GM23338 (cell line): Measurements from ENCODE around the gene HSP90AB1. TPM values are rescaled to one million over a fixed set of nuclear protein-coding genes. Genes with fewer than 3 reads are reported as not detected.

Experiments
- ATAC-seq: fragments of 200-7000 bp; cut with Tn5 transposase; 3 replicates; pipeline ENCODE4 v1.9.1; 2020
- DNase-seq: peaks from one replicate; pipeline ENCODE4 v3.0.0-alpha.2; 2015; ENCODE audit warnings: low spot score
- H2AFZ ChIP-seq: fragments of 200-600 bp; sonication (generic); 2 replicates; pipeline ENCODE4 v1.8.0; 2016; ENCODE audit warnings: antibody characterized with exemption, mild to moderate bottlenecking, moderate library complexity
- H3F3A ChIP-seq: fragments of 200-600 bp; sonication (generic); replicated peaks from 2 replicates; pipeline ENCODE4 v1.8.0; 2017; ENCODE audit warnings: antibody characterized with exemption, mixed run types, low read depth
- H3K27ac ChIP-seq: fragments of 200-600 bp; sonication (generic); 2 replicates; pipeline ENCODE4 v1.6.1; 2016; ENCODE audit warnings: low read depth
- H3K27me3 ChIP-seq: fragments of 200-600 bp; sonication (generic); 2 replicates; pipeline ENCODE4 v1.8.0; 2016; ENCODE audit warnings: mild to moderate bottlenecking, mixed run types, moderate library complexity; ENCODE audit not compliant: insufficient read depth
- H3K36me3 ChIP-seq: fragments of 200-600 bp; sonication (generic); 2 replicates; pipeline ENCODE4 v1.8.0; 2016; ENCODE audit warnings: mild to moderate bottlenecking; ENCODE audit not compliant: insufficient read depth
- H3K4me1 ChIP-seq: fragments of 200-600 bp; sonication (generic); 2 replicates; pipeline ENCODE4 v1.8.0; 2016; ENCODE audit warnings: mild to moderate bottlenecking, moderate library complexity; ENCODE audit not compliant: insufficient read depth
- H3K4me2 ChIP-seq: fragments of 200-600 bp; sonication (generic); 2 replicates; pipeline ENCODE4 v1.7.1; 2017; ENCODE audit warnings: mixed run types
- H3K4me3 ChIP-seq: fragments of 200-600 bp; sonication (generic); 2 replicates; pipeline ENCODE4 v1.6.1; 2016; ENCODE audit warnings: mixed run types
- H3K79me2 ChIP-seq: fragments of 200-600 bp; sonication (generic); replicated peaks from 2 replicates; pipeline ENCODE4 v1.8.0; 2017; ENCODE audit warnings: mild to moderate bottlenecking; ENCODE audit not compliant: insufficient read depth
- H3K9me2 ChIP-seq: fragments of 200-600 bp; sonication (generic); 2 replicates; pipeline ENCODE4 v1.8.0; 2017; ENCODE audit not compliant: insufficient read depth
- H4K20me1 ChIP-seq: fragments of 200-600 bp; sonication (generic); replicated peaks from 2 replicates; pipeline ENCODE4 v1.8.0; 2017; ENCODE audit warnings: mild to moderate bottlenecking; ENCODE audit not compliant: insufficient read depth
- H3K27ac Mint-ChIP-seq: 2 replicates; pipeline ENCODE4 v1.8.0; 2020; ENCODE audit warnings: inconsistent platforms, mild to moderate bottlenecking, moderate library complexity, mixed read lengths
- H3K27me3 Mint-ChIP-seq: 3 replicates; pipeline ENCODE4 v1.8.0; 2022; ENCODE audit warnings: low read depth, mild to moderate bottlenecking, moderate library complexity, mixed read lengths, inconsistent platforms; ENCODE audit not compliant: insufficient read depth, poor library complexity
- H3K36me3 Mint-ChIP-seq: 3 replicates; pipeline ENCODE4 v1.8.0; 2021; ENCODE audit warnings: low read depth, mild to moderate bottlenecking, inconsistent platforms, moderate library complexity, mixed read lengths
- H3K4me1 Mint-ChIP-seq: 3 replicates; pipeline ENCODE4 v1.8.0; 2020; ENCODE audit warnings: mild to moderate bottlenecking, inconsistent platforms, mixed read lengths
- H3K4me3 Mint-ChIP-seq: 3 replicates; pipeline ENCODE4 v1.8.0; 2021; ENCODE audit warnings: moderate library complexity, mild to moderate bottlenecking, inconsistent platforms, mixed read lengths
- H3K9me3 Mint-ChIP-seq: 3 replicates; pipeline ENCODE4 v1.8.0; 2020; ENCODE audit warnings: moderate library complexity, mild to moderate bottlenecking, inconsistent platforms, mixed read lengths
- CREB1 ChIP-seq: fragments of 250-450 bp; sonication (Bioruptor Pico); IDR thresholded peaks from 2 replicates; pipeline ENCODE4 v1.5.0; 2020; ENCODE audit warnings: low read depth, mild to moderate bottlenecking, moderate library complexity
- CTCF ChIP-seq, 2 experiments: fragments of 200-600 bp in 1 of 2; sonication (generic) in 1 of 2; conservative IDR thresholded peaks; 2 replicates each; pipeline versions ENCODE4 v1.5.1 to v1.6.1; 2016 to 2017; ENCODE audit warnings: antibody characterized with exemption in 2 of 2, low read depth in 2 of 2, mild to moderate bottlenecking in 2 of 2, moderate library complexity in 1 of 2
- EZH2 ChIP-seq: fragments of 200-600 bp; sonication (generic); IDR thresholded peaks from one replicate; pipeline ENCODE4 v1.8.0; 2017; ENCODE audit warnings: antibody characterized with exemption, mild to moderate bottlenecking, low read depth; ENCODE audit not compliant: unreplicated experiment
- NANOG ChIP-seq: IDR thresholded peaks from 2 replicates; pipeline ENCODE4 v1.6.1; 2016; ENCODE audit warnings: antibody characterized with exemption, borderline replicate concordance
- POLR2AphosphoS5 ChIP-seq: IDR thresholded peaks from 2 replicates; pipeline ENCODE4 v1.6.1; 2016; ENCODE audit warnings: antibody characterized with exemption, low read depth
- REST ChIP-seq: IDR thresholded peaks from one replicate; pipeline ENCODE4 v1.6.1; 2018; ENCODE audit warnings: antibody characterized with exemption; ENCODE audit not compliant: unreplicated experiment
- ZNF114 ChIP-seq: fragments of 250-450 bp; sonication (Bioruptor Pico); IDR thresholded peaks from 2 replicates; pipeline ENCODE4 v1.5.0; 2020; ENCODE audit warnings: mild to moderate bottlenecking, moderate library complexity
- ZNF331 ChIP-seq: fragments of 250-450 bp; sonication (Bioruptor Pico); IDR thresholded peaks from 2 replicates; pipeline ENCODE4 v1.5.0; 2020; ENCODE audit warnings: low read depth, mild to moderate bottlenecking, moderate library complexity
- polyA plus RNA-seq: library from polyadenylated mRNA; unstranded; fragments of >200 nt; fragmentation: Nextera tagmentation; extraction: Ambion mirVana; gene quantifications from 2 replicates; pipeline ENCODE4 v1.2.1, GENCODE V29; 2016
- total RNA-seq: library from RNA; depleted of rRNA; stranded (reverse); fragments of >200 nt; shearing (Covaris generic); gene quantifications from 2 replicates; pipeline ENCODE4 v1.2.3, GENCODE V29; 2014

The HSP90AB1 gene
- total and polyA plus RNA-seq, 2 experiments from 2014 or later: 1,425 to 2,361 TPM

GRCh38 chr6:44275749-44276648 lies 29.1 kb downstream of the HSP90AB1 start:
- Mint-ChIP-seq H3K9me3 (no peaks in the 10 kb centered on the region), H3K4me1 (peaks cover 17% of the 10 kb centered on the region), H3K4me3 (no peak overlapping the region), H3K36me3 (peaks cover 6% of the 10 kb centered on the region; the same call in 2 of the 3 replicates), H3K27me3 (peaks cover 31% of the 10 kb centered on the region), H3K27ac (no peak overlapping the region)
- Histone ChIP-seq H2AFZ (peak overlapping the region; percentile 56; the same call in 1 of the 2 replicates), H4K20me1 (no peaks in the 10 kb centered on the region), H3F3A (0 out of 2 replicates have a peak, but pooled peaks cover 13% of the 10 kb centered on the region), H3K9me2 (no peaks in the 10 kb centered on the region), H3K4me3 (peak overlapping the region; percentile 42; the same call in 1 of the 2 replicates), H3K4me2 (peak overlapping the region; percentile 71), H3K4me1 (no peaks in the 10 kb centered on the region; the same call in 1 of the 2 replicates), H3K27me3 (peaks cover 35% of the 10 kb centered on the region), H3K36me3 (no peaks in the 10 kb centered on the region), H3K27ac (no peak overlapping the region), H3K79me2 (no peaks in the 10 kb centered on the region)
- peak; percentile 67 for ATAC-seq
- peak; percentile 72 for DNase-seq
- TF ChIP-seq CREB1 (no peak), EZH2 (no peak)

- Mint-ChIP-seq H3K36me3 (peaks cover 6% of the 10 kb centered on the region; the same call in 2 of the 3 replicates), H3K27me3 (peaks cover 30% of the 10 kb centered on the region), H3K9me3 (no peaks in the 10 kb centered on the region), H3K4me1 (peaks cover 9% of the 10 kb centered on the region), H3K4me3 (0 out of 3 replicates have a peak overlapping the region, but pooled peaks have one; percentile 20), H3K27ac (no peak overlapping the region)
- no peaks in the 10 kb centered on the region for H4K20me1 ChIP-seq
- no peaks in the 10 kb centered on the region for H3K4me1 ChIP-seq
- H3K27me3 ChIP-seq: peaks cover 35% of the 10 kb centered on the region
- H3K27ac ChIP-seq: no peak overlapping the region
- H3K9me2 ChIP-seq: no peaks in the 10 kb centered on the region
- ATAC-seq: no peak
- peak overlapping the region; percentile 71; the same call in 1 of the 2 replicates for H3K4me2 ChIP-seq
- peak overlapping the region; percentile 42; the same call in 1 of the 2 replicates for H3K4me3 ChIP-seq
- H3K36me3 ChIP-seq: no peaks in the 10 kb centered on the region
- H2AFZ ChIP-seq: no peak overlapping the region
- 0 out of 2 replicates have a peak, but pooled peaks cover 8% of the 10 kb centered on the region for H3F3A ChIP-seq
- H3K79me2 ChIP-seq: no peaks in the 10 kb centered on the region
- DNase-seq: no peak
- no peak for TF ChIP-seq ZNF331 (CRISPR knock-in tag)
- TF ChIP-seq POLR2AphosphoS5: no peak
- TF ChIP-seq REST: no peak
- no peak for TF ChIP-seq NANOG
- no peak for TF ChIP-seq ZNF114
- no peak for TF ChIP-seq CREB1
- TF ChIP-seq CTCF (conservative IDR thresholded peaks at IDR 0.05; ENCODE audit: low read depth in 2 of 2): no peak
Measured at GRCh38 chr6:44276667-44277640, 30.1 kb downstream of the HSP90AB1 start.
